ENCODE data around the gene ZNF536. TPM values are rescaled to one million over a fixed set of nuclear protein-coding genes. Genes with fewer than 3 reads are reported as not detected.

ZNF536 gene
- polyA plus RNA-seq, 4 donors: 3.0 to 4.1 (median 3.3) TPM

- no peak for DNase-seq (ENCODE audit: low read depth in 4 of 4, low spot score in 3 of 4)
Observed at GRCh38 chr19:30590596-30591229, 218.5 kb downstream of the ZNF536 start.

GRCh38 chr19:30593356-30593755, 221.2 kb downstream of the ZNF536 start:
- no peak for DNase-seq (ENCODE audit: low read depth in 4 of 4, low spot score in 3 of 4)

- no peak for DNase-seq (ENCODE audit: low read depth in 4 of 4, low spot score in 3 of 4)
Observed at GRCh38 chr19:30593975-30594745, 222.0 kb downstream of the ZNF536 start.

GRCh38 chr19:30596268-30596667, 224.1 kb downstream of the ZNF536 start:
- no peak for DNase-seq (ENCODE audit: low read depth in 4 of 4, low spot score in 3 of 4)

- DNase-seq (ENCODE audit: low read depth in 4 of 4, low spot score in 3 of 4): no peak
Observed at GRCh38 chr19:30596813-30597399, 224.7 kb downstream of the ZNF536 start.

- DNase-seq (ENCODE audit: low read depth in 4 of 4, low spot score in 3 of 4): no peak
Observed at GRCh38 chr19:30598688-30599087, 226.5 kb downstream of the ZNF536 start.

- DNase-seq (ENCODE audit: low read depth in 4 of 4, low spot score in 3 of 4): no peak
Observed at GRCh38 chr19:30602661-30603350, 230.6 kb downstream of the ZNF536 start.

GRCh38 chr19:30604657-30605056, 232.5 kb downstream of the ZNF536 start:
- no peak for DNase-seq (ENCODE audit: low read depth in 4 of 4, low spot score in 3 of 4)

GRCh38 chr19:30605333-30605732, 233.1 kb downstream of the ZNF536 start:
- DNase-seq (ENCODE audit: low read depth in 4 of 4, low spot score in 3 of 4): no peak

- DNase-seq (ENCODE audit: low read depth in 4 of 4, low spot score in 3 of 4): no peak
Observed at GRCh38 chr19:30606114-30607050, 234.2 kb downstream of the ZNF536 start.

Data from right renal pelvis (tissue), 4 donors.